LHCN-M2 (cell line): ENCODE results near the gene NCK2. TPM values are rescaled to one million over a fixed set of nuclear protein-coding genes. Genes with fewer than 3 reads are reported as not detected.

Source experiments
- DNase-seq: peaks from one replicate; pipeline ENCODE4 v3.0.0-alpha.2; 2012; ENCODE audit warnings: low read depth
- total RNA-seq: library from RNA; depleted of rRNA; stranded (reverse); fragments of >200 nt; gene quantifications from 2 replicates; pipeline ENCODE4 v1.2.3, GENCODE V29; 2014

The NCK2 gene
- total RNA-seq, 1 experiment from 2014 or later = 25.0 TPM

DNA sequence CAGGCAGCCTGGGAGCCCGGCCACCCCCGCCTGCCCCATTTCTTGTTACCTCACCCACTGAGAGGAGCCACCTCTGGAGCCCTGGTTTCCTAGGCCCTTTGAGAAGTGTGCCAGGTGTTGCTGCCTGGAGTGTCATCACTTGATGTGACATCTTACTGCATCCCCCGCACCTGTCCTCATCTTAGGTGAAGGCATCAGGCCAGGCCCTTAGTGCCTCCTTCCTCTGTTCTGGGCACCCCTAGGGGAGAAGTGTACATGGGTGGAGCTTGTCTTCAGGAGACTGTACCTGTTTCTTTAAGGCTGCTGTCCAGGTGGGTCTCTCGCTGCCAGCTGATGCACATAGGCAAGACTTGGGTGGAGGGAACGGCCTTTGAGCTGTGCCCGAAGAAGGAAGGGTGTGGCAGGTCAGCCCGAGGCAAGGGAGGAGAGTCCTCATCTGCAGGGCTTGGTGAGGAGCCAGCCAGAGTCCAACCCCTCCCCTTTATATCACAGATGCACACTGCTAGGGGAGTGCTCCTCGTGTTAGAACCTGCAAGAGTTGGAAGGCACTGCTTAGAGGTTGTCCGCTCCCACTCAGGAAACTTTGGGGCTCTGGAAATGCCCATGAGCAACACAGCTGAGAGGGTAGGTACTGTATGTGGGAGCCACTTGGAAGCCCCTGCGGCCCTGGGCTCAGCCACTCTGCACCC lies 45.9 kb downstream of the NCK2 start:
- no peak for DNase-seq

DNA sequence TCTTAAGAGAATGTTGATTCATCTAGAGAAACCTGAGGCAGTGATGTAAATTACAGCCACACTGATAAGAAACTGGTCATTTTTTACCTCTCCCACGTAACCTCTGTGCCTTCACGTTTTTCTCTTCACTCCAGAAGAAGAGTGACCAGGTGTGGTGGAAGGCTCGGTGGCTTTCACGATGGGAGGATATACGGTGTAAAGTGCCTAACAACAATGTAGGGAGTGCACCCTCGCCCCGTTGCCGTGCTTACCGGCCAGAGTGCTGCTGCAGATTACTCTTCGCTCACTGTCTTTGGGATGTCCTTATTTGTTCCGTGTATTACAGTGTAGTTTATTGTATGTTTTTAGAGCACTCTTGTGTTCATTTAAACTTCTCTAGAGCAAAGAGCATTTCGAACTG lies 46.5 kb downstream of the NCK2 start:
- no peak for DNase-seq

GRCh38 chr2:105792561-105792960 lies 47.8 kb downstream of the NCK2 start:
- DNase-seq = no peak

- no peak for DNase-seq
These were observed 48.7 kb downstream of the NCK2 start for GRCh38 chr2:105793196-105793975.

DNA sequence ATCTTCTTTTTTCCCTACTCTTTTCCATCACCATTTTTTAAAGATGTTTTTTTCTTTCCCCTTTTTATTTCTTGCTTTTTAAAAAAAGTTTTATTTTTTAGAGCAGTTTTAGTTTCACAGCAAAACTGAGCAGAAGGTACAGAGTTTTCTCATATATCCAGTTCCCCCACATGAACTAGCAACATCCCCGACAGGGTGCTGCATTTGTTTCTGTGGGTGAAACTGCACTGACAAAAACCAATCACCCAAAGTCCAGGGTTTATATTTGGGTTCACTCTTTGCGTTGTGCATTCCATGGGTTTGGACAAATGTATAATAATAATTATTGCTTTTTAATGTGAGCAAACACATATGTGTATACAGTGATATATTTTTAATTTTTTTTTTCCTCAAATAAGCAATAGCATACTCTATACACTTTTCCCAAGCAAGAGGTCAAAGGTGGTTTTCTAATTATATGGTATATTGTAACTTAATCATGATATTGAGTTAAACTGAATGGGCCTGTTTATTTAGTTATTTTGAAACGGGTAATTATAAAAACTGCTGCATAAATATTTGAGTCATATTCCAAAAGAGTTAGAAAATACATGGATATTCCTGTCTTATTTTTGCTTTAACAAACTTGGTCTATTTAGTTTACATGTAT lies 50.3 kb downstream of the NCK2 start:
- no peak for DNase-seq

DNA sequence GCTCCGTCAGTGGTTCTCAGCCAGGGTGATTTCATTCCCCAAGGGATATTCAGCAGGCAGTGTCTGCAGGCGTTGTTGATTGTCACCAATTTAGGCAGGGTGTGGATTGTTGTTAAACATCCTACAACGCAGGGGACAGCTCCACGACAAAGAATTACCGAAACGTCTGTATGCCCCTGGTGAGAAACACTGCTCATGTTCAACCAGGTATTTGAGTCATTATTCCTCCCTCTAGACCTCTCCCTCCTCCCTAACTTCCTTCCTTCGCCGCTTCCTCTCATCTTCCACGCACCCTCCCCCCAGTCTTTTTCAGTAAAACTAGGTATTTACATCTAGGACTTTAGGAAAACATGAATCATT lies 50.8 kb downstream of the NCK2 start:
- DNase-seq = no peak

DNA sequence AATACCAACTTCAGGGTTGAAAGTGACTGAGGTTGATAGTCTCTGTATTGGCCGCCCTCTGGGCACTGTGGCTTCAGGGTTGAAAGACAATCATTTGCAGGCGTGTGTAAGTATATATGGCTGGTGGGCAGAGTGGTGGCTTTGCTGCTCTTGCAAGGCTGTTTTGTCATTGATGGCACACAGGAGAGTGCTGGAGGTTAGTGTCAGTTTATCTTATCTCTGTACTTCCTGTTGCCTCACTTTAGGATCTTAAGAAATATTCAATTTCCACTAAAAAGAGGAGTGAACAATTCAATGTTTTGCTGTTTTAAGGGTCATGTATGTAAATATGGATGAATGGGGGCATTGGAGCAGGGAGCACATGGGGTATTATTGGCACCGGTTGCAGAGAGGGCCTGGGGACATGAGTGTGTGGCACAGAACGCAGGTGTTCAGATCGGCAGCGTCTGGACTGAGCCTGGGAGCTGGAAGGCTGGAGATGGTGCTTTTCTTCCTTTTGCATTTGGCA lies 51.5 kb downstream of the NCK2 start:
- DNase-seq = no peak

- no peak for DNase-seq
These were observed 52.1 kb downstream of the NCK2 start for GRCh38 chr2:105796791-105797190.

GRCh38 chr2:105797298-105797819 lies 52.6 kb downstream of the NCK2 start:
- DNase-seq = peak; percentile 29

DNA sequence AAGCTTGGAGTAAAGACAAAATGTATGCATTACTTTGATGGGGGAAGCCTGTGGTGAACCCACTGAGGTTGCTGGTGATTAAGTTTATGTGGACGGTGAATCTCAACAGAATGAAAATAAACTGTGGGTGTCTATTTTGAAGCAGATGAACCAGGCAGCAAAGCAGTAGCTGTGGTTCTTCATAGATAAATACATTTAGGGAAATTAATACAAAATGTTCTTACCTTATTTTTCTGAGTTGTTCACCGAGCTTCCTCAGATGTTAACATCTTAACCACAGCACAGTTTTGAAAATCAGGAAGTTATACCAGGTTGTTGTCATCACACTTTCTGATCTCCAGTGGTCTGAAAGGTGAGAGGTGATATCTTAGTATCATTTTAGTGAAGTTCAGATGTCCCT lies 53.9 kb downstream of the NCK2 start:
- no peak for DNase-seq

GRCh38 chr2:105800036-105800713 lies 55.5 kb downstream of the NCK2 start:
- peak; percentile 42 for DNase-seq

- DNase-seq = no peak
These were observed 56.4 kb downstream of the NCK2 start for GRCh38 chr2:105800953-105801635.

DNA sequence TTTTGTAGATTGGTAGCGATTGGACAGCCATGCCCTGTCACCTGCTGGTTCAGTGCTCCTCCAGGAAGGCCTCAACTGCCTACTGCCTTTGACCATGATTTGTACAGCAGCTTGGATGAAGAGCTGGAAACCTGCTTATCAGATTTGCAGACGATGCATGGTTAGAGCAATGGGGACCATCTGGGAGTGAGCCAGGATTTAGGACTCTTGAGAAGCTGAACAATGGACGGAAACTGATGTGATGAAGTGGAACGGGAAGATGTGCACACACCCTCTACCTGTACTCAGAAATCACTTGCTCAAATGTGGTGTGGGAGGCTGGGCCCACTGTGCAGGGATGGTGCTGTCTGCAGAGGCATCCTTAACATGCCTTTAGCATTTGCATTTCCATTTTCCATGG lies 57.2 kb downstream of the NCK2 start:
- no peak for DNase-seq

DNA sequence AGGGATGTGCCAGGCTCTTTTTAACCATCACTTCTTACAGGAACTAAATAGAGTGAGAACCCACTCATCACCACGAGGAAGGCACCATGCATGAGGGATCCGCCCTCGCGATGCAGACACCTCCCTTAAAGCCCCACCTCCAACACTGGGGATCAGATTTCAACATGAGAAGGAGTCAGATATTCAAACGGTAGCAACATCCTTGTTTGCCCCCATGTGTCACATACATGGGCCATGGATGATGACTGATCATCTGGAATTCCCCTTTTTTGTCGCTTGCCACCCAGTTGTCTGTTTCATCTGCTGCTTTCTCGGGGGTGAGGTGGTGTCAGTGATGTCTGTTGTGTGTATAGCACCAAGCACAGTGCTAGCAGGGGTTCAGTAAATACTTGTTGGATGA lies 57.9 kb downstream of the NCK2 start:
- no peak for DNase-seq

DNA sequence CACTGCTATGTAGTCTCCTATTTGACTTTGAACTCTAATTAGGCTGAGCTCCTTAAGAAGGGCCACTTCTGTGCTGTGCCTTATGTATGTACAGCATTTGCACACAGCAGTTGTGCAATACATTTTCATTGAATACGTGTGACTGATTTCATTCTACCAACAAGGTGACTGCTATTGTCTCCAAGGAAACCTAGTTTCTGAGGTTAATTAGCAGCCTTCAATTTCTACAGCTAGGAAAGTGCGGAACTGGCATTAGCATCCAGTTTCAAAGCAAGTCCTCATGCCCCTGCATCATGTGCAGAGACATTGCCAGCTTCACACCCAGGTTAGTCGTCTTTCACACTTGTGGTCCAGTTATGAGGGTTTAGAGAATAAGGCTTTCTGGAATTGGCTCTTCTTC lies 58.6 kb downstream of the NCK2 start:
- DNase-seq = no peak

GRCh38 chr2:105803773-105804172 lies 59.1 kb downstream of the NCK2 start:
- no peak for DNase-seq

DNA sequence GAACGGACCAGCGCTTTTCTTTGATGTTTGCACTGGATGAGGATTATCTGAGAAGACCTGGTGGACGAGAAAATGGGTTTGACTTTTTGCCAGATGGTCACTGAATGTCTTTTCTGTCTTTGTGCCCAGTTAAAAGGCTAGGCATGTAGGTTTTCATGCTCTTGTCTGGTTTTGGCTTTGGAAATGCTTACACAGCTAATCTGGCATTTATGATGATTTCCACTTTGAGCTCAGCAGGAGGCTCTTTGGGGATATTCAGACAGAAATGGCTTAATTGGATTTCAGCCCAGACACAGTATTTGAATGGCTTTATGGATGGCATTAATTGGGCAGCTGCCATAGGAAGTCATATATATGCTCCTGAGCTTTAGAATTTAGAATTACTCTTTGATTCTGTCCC lies 59.6 kb downstream of the NCK2 start:
- DNase-seq = no peak

DNA sequence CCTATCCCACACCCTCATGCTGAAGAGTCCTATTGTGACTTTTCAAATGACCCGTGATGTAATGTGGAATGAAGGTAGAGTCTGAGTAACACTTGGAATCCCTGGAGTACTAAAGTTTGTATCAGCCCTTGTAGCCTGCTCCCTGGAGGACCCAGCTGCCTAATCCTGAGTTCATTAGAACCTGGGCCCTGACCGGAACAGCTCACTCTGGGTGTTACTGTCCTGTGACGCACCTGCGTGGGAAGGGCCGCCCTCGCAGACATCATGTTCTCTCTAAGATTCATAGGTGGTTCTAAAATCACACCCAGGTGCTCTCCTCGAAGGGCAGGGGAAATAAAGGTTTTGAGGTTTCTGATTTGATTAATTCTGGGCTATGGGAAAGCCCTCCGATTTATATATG lies 62.3 kb downstream of the NCK2 start:
- DNase-seq = no peak

DNA sequence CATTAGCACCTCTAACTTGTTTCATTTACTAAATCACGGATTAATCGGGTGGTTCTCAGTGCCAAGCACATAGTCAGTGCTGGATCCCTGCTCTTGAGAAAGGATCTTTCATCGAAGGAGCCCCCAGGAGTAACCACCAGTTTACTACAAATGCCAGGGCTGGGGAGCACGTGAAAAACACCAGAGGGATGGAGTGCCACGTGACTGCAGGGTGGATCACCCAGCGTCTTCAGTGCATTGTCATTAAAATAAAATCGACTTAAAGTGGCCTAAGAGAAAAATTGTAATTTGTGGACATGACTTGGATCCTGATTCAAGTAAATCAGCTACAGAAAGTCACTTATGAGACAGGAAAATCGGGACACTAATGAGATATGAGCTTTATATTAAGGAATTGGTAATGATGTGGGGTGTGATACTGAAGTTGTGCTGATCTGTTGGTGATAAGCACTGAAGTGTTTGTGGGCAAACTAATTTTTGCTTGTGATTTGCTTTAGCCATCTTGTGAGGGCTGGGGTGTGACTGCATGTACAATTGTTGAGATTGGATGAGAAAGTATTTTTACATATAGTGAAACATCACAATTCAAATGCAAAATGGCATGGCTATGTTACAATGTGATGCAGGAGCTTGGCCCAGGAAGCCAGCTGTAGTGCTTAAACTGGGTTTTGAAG lies 63.8 kb downstream of the NCK2 start:
- no peak for DNase-seq

DNA sequence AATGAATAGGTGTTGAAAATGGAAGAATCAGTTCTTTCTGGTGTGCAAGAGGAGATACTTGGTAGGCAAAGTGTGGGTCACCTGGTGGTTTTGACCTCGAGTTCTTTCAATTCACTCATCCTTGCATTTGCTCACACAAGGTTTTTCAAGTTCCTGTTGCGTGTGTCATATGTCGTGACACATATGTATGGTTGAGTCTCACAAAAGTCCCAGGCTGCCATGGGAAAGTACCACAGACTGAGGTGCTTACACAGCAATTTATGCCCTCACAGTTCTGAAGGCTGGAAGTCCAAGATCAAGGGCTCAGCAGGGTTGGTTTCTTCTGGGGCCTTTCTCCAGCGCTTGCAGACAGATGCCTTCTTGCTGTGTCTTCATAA lies 64.4 kb downstream of the NCK2 start:
- no peak for DNase-seq

GRCh38 chr2:105809723-105810122 lies 65.0 kb downstream of the NCK2 start:
- no peak for DNase-seq
